K562 (cell line): ENCODE measurements around the gene PIM3.

ENCODE experiments used
- ESRRB ChIP-seq: fragments of 250-450 bp; sonication (Bioruptor Pico); IDR thresholded peaks from 2 replicates; pipeline ENCODE4 v1.5.0; 2020; ENCODE audit warnings: mild to moderate bottlenecking, moderate library complexity, borderline replicate concordance
- PATZ1 ChIP-seq: fragments of 250-450 bp; sonication (Bioruptor Pico); IDR thresholded peaks from 2 replicates; pipeline ENCODE4 v1.5.0; 2020; ENCODE audit warnings: mild to moderate bottlenecking, borderline replicate concordance
- ZNF274 ChIP-seq: IDR thresholded peaks from 2 replicates; pipeline ENCODE4 v1.6.1; 2011; ENCODE audit warnings: low read depth, mild to moderate bottlenecking, low read length, moderate library complexity, borderline replicate concordance

GRCh38 chr22:49998718-49999062, 38.1 kb downstream of the PIM3 start:
- TF ChIP-seq ESRRB (CRISPR knock-in tag): no peak
- no peak for TF ChIP-seq PATZ1 (CRISPR knock-in tag)
- no peak for TF ChIP-seq ZNF274
